T-helper 2 cell treated with Interferon-gamma antibody and Interleukin-4, amounts not matched to agents 5 μg/mL and 100 μg/mL, for 36 hours (primary cell): ENCODE measurements around the gene ITFG2.

Experiments
- DNase-seq: peaks from one replicate; pipeline ENCODE4 v3.0.0; 2021; ENCODE audit warnings: low spot score
- H3K27ac Mint-ChIP-seq: one replicate; pipeline ENCODE4 v1.8.0; 2021; ENCODE audit warnings: mild to moderate bottlenecking, mixed read lengths
- H3K27me3 Mint-ChIP-seq: one replicate; pipeline ENCODE4 v1.8.0; 2021; ENCODE audit warnings: low read depth, mixed read lengths
- H3K36me3 Mint-ChIP-seq: one replicate; pipeline ENCODE4 v1.8.0; 2021; ENCODE audit warnings: low read depth, mixed read lengths
- H3K4me1 Mint-ChIP-seq: one replicate; pipeline ENCODE4 v1.8.0; 2021; ENCODE audit warnings: low read depth, mixed read lengths
- H3K4me3 Mint-ChIP-seq: one replicate; pipeline ENCODE4 v1.8.0; 2022; ENCODE audit warnings: mild to moderate bottlenecking, moderate library complexity, mixed read lengths
- H3K9me3 Mint-ChIP-seq: one replicate; pipeline ENCODE4 v1.8.0; 2021; ENCODE audit warnings: mixed read lengths

ITFG2 gene

GRCh38 chr12:2804393-2805142 lies 7.9 kb upstream of the ITFG2 start:
- no peaks in the 10 kb centered on the region for H3K27me3 Mint-ChIP-seq
- no peaks in the 10 kb centered on the region for H3K9me3 Mint-ChIP-seq
- H3K36me3 Mint-ChIP-seq = peaks cover 52% of the 10 kb centered on the region
- H3K4me3 Mint-ChIP-seq = no peak overlapping the region
- H3K27ac Mint-ChIP-seq = no peak overlapping the region
- no peak for DNase-seq
- H3K4me1 Mint-ChIP-seq = no peaks in the 10 kb centered on the region

GRCh38 chr12:2805143-2805520 lies 7.3 kb upstream of the ITFG2 start:
- H3K4me1 Mint-ChIP-seq = no peaks in the 10 kb centered on the region
- no peak overlapping the region for H3K27ac Mint-ChIP-seq
- no peak for DNase-seq
- no peak overlapping the region for H3K4me3 Mint-ChIP-seq
- H3K27me3 Mint-ChIP-seq = no peaks in the 10 kb centered on the region
- H3K36me3 Mint-ChIP-seq = peaks cover 49% of the 10 kb centered on the region
- no peaks in the 10 kb centered on the region for H3K9me3 Mint-ChIP-seq

GRCh38 chr12:2806700-2807099 lies 5.8 kb upstream of the ITFG2 start:
- no peak for DNase-seq
- no peaks in the 10 kb centered on the region for H3K27me3 Mint-ChIP-seq
- no peaks in the 10 kb centered on the region for H3K9me3 Mint-ChIP-seq
- no peak overlapping the region for H3K4me3 Mint-ChIP-seq
- peaks cover 3% of the 10 kb centered on the region for H3K4me1 Mint-ChIP-seq
- H3K36me3 Mint-ChIP-seq = peaks cover 35% of the 10 kb centered on the region
- no peak overlapping the region for H3K27ac Mint-ChIP-seq

- no peaks in the 10 kb centered on the region for H3K9me3 Mint-ChIP-seq
- no peak for DNase-seq
- peaks cover 2% of the 10 kb centered on the region for H3K27me3 Mint-ChIP-seq
- H3K27ac Mint-ChIP-seq = no peak overlapping the region
- peak overlapping the region; percentile 100 for H3K4me3 Mint-ChIP-seq
- peaks cover 7% of the 10 kb centered on the region for H3K36me3 Mint-ChIP-seq
- peaks cover 11% of the 10 kb centered on the region for H3K4me1 Mint-ChIP-seq
These were observed 667 bp upstream of the ITFG2 start for GRCh38 chr12:2811801-2812200.

GRCh38 chr12:2813214-2814185 lies 1.0 kb downstream of the ITFG2 start:
- Mint-ChIP-seq H3K27me3 (peaks cover 2% of the 10 kb centered on the region), H3K4me1 (peaks cover 11% of the 10 kb centered on the region), H3K9me3 (no peaks in the 10 kb centered on the region), H3K27ac (peak overlapping the region; percentile 99), H3K36me3 (peaks cover 12% of the 10 kb centered on the region), H3K4me3 (peak overlapping the region; percentile 100)
- peak; percentile 53 for DNase-seq

- Mint-ChIP-seq H3K4me3 (no peak overlapping the region), H3K36me3 (peaks cover 38% of the 10 kb centered on the region), H3K4me1 (no peaks in the 10 kb centered on the region), H3K27ac (peak overlapping the region; percentile 20), H3K27me3 (no peaks in the 10 kb centered on the region), H3K9me3 (no peaks in the 10 kb centered on the region)
- DNase-seq = no peak
These were observed 7.3 kb downstream of the ITFG2 start for GRCh38 chr12:2819810-2820209.

GRCh38 chr12:2820432-2820831 lies 8.0 kb downstream of the ITFG2 start:
- Mint-ChIP-seq H3K36me3 (peaks cover 42% of the 10 kb centered on the region), H3K4me1 (no peaks in the 10 kb centered on the region), H3K9me3 (no peaks in the 10 kb centered on the region), H3K27ac (no peak overlapping the region), H3K4me3 (no peak overlapping the region), H3K27me3 (no peaks in the 10 kb centered on the region)
- DNase-seq = no peak

GRCh38 chr12:2823483-2823882 lies 11.0 kb downstream of the ITFG2 start:
- no peak for DNase-seq
- peaks cover 42% of the 10 kb centered on the region for H3K36me3 Mint-ChIP-seq
- H3K27ac Mint-ChIP-seq = no peak overlapping the region
- no peaks in the 10 kb centered on the region for H3K27me3 Mint-ChIP-seq
- no peaks in the 10 kb centered on the region for H3K9me3 Mint-ChIP-seq
- H3K4me3 Mint-ChIP-seq = no peak overlapping the region
- no peaks in the 10 kb centered on the region for H3K4me1 Mint-ChIP-seq

GRCh38 chr12:2824541-2824940 lies 12.1 kb downstream of the ITFG2 start:
- H3K36me3 Mint-ChIP-seq = peaks cover 41% of the 10 kb centered on the region
- no peak overlapping the region for H3K27ac Mint-ChIP-seq
- H3K9me3 Mint-ChIP-seq = no peaks in the 10 kb centered on the region
- DNase-seq = no peak
- no peaks in the 10 kb centered on the region for H3K27me3 Mint-ChIP-seq
- H3K4me1 Mint-ChIP-seq = no peaks in the 10 kb centered on the region
- H3K4me3 Mint-ChIP-seq = no peak overlapping the region

- no peak for DNase-seq
- peaks cover 35% of the 10 kb centered on the region for H3K36me3 Mint-ChIP-seq
- H3K9me3 Mint-ChIP-seq = no peaks in the 10 kb centered on the region
- no peaks in the 10 kb centered on the region for H3K4me1 Mint-ChIP-seq
- no peaks in the 10 kb centered on the region for H3K27me3 Mint-ChIP-seq
- H3K27ac Mint-ChIP-seq = no peak overlapping the region
- no peak overlapping the region for H3K4me3 Mint-ChIP-seq
These were observed 12.7 kb downstream of the ITFG2 start for GRCh38 chr12:2825132-2825531.

- Mint-ChIP-seq H3K27me3 (no peaks in the 10 kb centered on the region), H3K9me3 (no peaks in the 10 kb centered on the region), H3K36me3 (peaks cover 36% of the 10 kb centered on the region), H3K4me3 (no peak overlapping the region), H3K4me1 (no peaks in the 10 kb centered on the region), H3K27ac (no peak overlapping the region)
- no peak for DNase-seq
These were observed 13.6 kb downstream of the ITFG2 start for GRCh38 chr12:2826036-2826435.

- Mint-ChIP-seq H3K36me3 (peaks cover 35% of the 10 kb centered on the region), H3K27me3 (no peaks in the 10 kb centered on the region), H3K4me3 (no peak overlapping the region), H3K9me3 (no peaks in the 10 kb centered on the region), H3K27ac (no peak overlapping the region), H3K4me1 (no peaks in the 10 kb centered on the region)
- no peak for DNase-seq
These were observed 14.4 kb downstream of the ITFG2 start for GRCh38 chr12:2826721-2827515.

GRCh38 chr12:2829275-2829674 lies 16.8 kb downstream of the ITFG2 start:
- H3K36me3 Mint-ChIP-seq = peaks cover 23% of the 10 kb centered on the region

More at GRCh38 chr12:2829275-2829674, 16.8 kb downstream of the ITFG2 start:
- no peaks in the 10 kb centered on the region for H3K27me3 Mint-ChIP-seq
- H3K9me3 Mint-ChIP-seq = no peaks in the 10 kb centered on the region
- no peak overlapping the region for H3K27ac Mint-ChIP-seq
- no peak for DNase-seq
- H3K4me1 Mint-ChIP-seq = no peaks in the 10 kb centered on the region
- H3K4me3 Mint-ChIP-seq = no peak overlapping the region
